Liver (tissue), 9 donors: ENCODE measurements around the gene TUBB1. TPM values are rescaled to one million over a fixed set of nuclear protein-coding genes. Genes with fewer than 3 reads are reported as not detected.

Experiments used
- DNase-seq: peaks from one replicate; pipeline ENCODE4 v3.0.0-alpha.2; 2017; ENCODE audit warnings: low spot score
- H3K27ac ChIP-seq, 2 donors: one replicate each; pipeline ENCODE4 v1.7.0; 2013; ENCODE audit warnings: inconsistent platforms in 2 of 2, low read length in 2 of 2, control low read depth in 1 of 2, low read depth in 1 of 2, mild to moderate bottlenecking in 1 of 2
- H3K27me3 ChIP-seq, 4 donors: one replicate each; pipeline versions ENCODE4 v1.6.1 to v1.7.0; 2013; ENCODE audit warnings: low read length in 3 of 4, inconsistent platforms in 1 of 4, mild to moderate bottlenecking in 1 of 4, moderate library complexity in 1 of 4; ENCODE audit not compliant: control insufficient read depth in 4 of 4, insufficient read depth in 4 of 4
- H3K36me3 ChIP-seq, 4 donors: one replicate each; pipeline versions ENCODE4 v1.6.1 to v1.7.0; 2013; ENCODE audit warnings: low read length in 3 of 4, mild to moderate bottlenecking in 3 of 4, low read depth in 1 of 4, moderate library complexity in 1 of 4; ENCODE audit not compliant: control insufficient read depth in 4 of 4, insufficient read depth in 3 of 4
- H3K4me1 ChIP-seq, 4 donors: one replicate each; pipeline versions ENCODE4 v1.6.1 to v1.7.0; 2013; ENCODE audit warnings: low read length in 3 of 4, mild to moderate bottlenecking in 3 of 4, moderate library complexity in 1 of 4; ENCODE audit not compliant: control insufficient read depth in 4 of 4, insufficient read depth in 4 of 4
- H3K4me3 ChIP-seq, 3 donors: one replicate each; pipeline versions ENCODE4 v1.6.1 to v1.7.0; 2013; ENCODE audit warnings: low read length in 3 of 3, control low read depth in 1 of 3, low read depth in 1 of 3, mild to moderate bottlenecking in 1 of 3
- H3K9ac ChIP-seq, 2 donors: one replicate each; pipeline ENCODE4 v1.7.0; 2013; ENCODE audit warnings: low read length in 2 of 2, mild to moderate bottlenecking in 2 of 2, moderate library complexity in 2 of 2, control low read depth in 1 of 2, low read depth in 1 of 2
- H3K9me3 ChIP-seq, 4 donors: one replicate each; pipeline versions ENCODE4 v1.6.1 to v1.7.0; 2013; ENCODE audit warnings: low read length in 3 of 4; ENCODE audit not compliant: control insufficient read depth in 4 of 4
- ATF3 ChIP-seq: IDR thresholded peaks from 2 replicates; pipeline ENCODE4 v1.6.1; 2016; ENCODE audit warnings: antibody characterized with exemption
- CTCF ChIP-seq: fragments of 150-350 bp; IDR thresholded peaks from 2 replicates; pipeline ENCODE4 v1.5.1; 2017; ENCODE audit warnings: improper control_type of control experiment, low read depth, low read length; ENCODE audit not compliant: missing input control
- EGR1 ChIP-seq, 2 donors: IDR thresholded peaks; 2 replicates each; pipeline ENCODE4 v1.6.1; 2016 to 2018; ENCODE audit warnings: antibody characterized with exemption in 2 of 2, low read depth in 2 of 2
- FOXA1 ChIP-seq: IDR thresholded peaks from 2 replicates; pipeline ENCODE4 v1.6.1; 2016; ENCODE audit warnings: antibody characterized with exemption
- FOXA2 ChIP-seq: IDR thresholded peaks from 2 replicates; pipeline ENCODE4 v1.6.1; 2016; ENCODE audit warnings: antibody characterized with exemption
- GABPA ChIP-seq, 2 donors: IDR thresholded peaks in 1 of 2; conservative IDR thresholded peaks in 1 of 2; 2 replicates each; pipeline ENCODE4 v1.6.1; 2016; ENCODE audit warnings: antibody characterized with exemption in 2 of 2, mild to moderate bottlenecking in 1 of 2, moderate library complexity in 1 of 2
- HNF4A ChIP-seq, 2 donors: conservative IDR thresholded peaks; 2 replicates each; pipeline ENCODE4 v1.6.1; 2016; ENCODE audit warnings: antibody characterized with exemption in 2 of 2, mild to moderate bottlenecking in 2 of 2
- HNF4G ChIP-seq: IDR thresholded peaks from 2 replicates; pipeline ENCODE4 v1.6.1; 2016; ENCODE audit warnings: antibody characterized with exemption
- JUND ChIP-seq, 2 donors: IDR thresholded peaks; 2 replicates each; pipeline ENCODE4 v1.6.1; 2016; ENCODE audit warnings: antibody characterized with exemption in 2 of 2
- NR2F2 ChIP-seq: IDR thresholded peaks from 2 replicates; pipeline ENCODE4 v1.6.1; 2016; ENCODE audit warnings: antibody characterized with exemption
- RAD21 ChIP-seq, 2 donors: IDR thresholded peaks; 2 replicates each; pipeline ENCODE4 v1.6.1; 2016; ENCODE audit warnings: antibody characterized with exemption in 2 of 2, mild to moderate bottlenecking in 2 of 2
- REST ChIP-seq: IDR thresholded peaks from 2 replicates; pipeline ENCODE4 v1.6.1; 2016; ENCODE audit warnings: antibody characterized with exemption, mild to moderate bottlenecking
- RXRA ChIP-seq, 2 donors: IDR thresholded peaks; 2 replicates each; pipeline ENCODE4 v1.6.1; 2017 to 2018; ENCODE audit warnings: antibody characterized with exemption in 2 of 2, mild to moderate bottlenecking in 1 of 2
- SP1 ChIP-seq: IDR thresholded peaks from 2 replicates; pipeline ENCODE4 v1.6.1; 2018; ENCODE audit warnings: antibody characterized with exemption, mild to moderate bottlenecking
- TAF1 ChIP-seq: conservative IDR thresholded peaks from 2 replicates; pipeline ENCODE4 v1.6.1; 2016; ENCODE audit warnings: antibody characterized with exemption, mild to moderate bottlenecking
- YY1 ChIP-seq: IDR thresholded peaks from 2 replicates; pipeline ENCODE4 v1.6.1; 2016; ENCODE audit warnings: antibody characterized with exemption, mild to moderate bottlenecking
- WGBS: extraction: QIAGEN DNeasy Blood & Tissue Kit; methylation state at CpG from one replicate; pipeline ENCODE4 v1.1.7; 2013; 5-methylcytosine and 5-hydroxymethylcytosine counted together
- polyA plus RNA-seq, 2 donors: library from polyadenylated mRNA; stranded (reverse) in 1 of 2; unstranded in 1 of 2; fragments of 200-250 nt in 1 of 2; fragments of >200 nt in 1 of 2; fragmentation: Nextera tagmentation in 1 of 2; extraction: Ambion mirVana in 1 of 2; gene quantifications; one replicate each; pipeline versions ENCODE4 v1.2.1 to v1.2.3, GENCODE V29; 2013 to 2015
- total RNA-seq, 2 donors: library from RNA; depleted of rRNA; stranded (reverse); fragments of >200 nt; gene quantifications; one replicate each; pipeline ENCODE4 v1.2.3, GENCODE V29; 2014
- TF ChIP-seq, protein P1 (sequence below): IDR thresholded peaks from 2 replicates; pipeline ENCODE4 v1.6.1; 2016; ENCODE audit warnings: antibody characterized with exemption
- TF ChIP-seq, protein P2 (sequence below): IDR thresholded peaks from 2 replicates; pipeline ENCODE4 v1.6.1; 2016; ENCODE audit warnings: antibody characterized with exemption
- donor health status: healthy.
- donor health status: healthy.
- donor health status: healthy.
- donor health status: healthy.
- donor health status: healthy.

The TUBB1 gene
- total and polyA plus RNA-seq, 4 donors = 0.17 to 59.5 (median 0.24) TPM

- TF ChIP-seq CTCF = no peak
- TF ChIP-seq, protein P1, sequence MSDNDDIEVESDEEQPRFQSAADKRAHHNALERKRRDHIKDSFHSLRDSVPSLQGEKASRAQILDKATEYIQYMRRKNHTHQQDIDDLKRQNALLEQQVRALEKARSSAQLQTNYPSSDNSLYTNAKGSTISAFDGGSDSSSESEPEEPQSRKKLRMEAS = no peak
- no peak for TF ChIP-seq RAD21 (IDR thresholded peaks at IDR 0.05)
- TF ChIP-seq HNF4G = no peak
- no peak for TF ChIP-seq JUND (IDR thresholded peaks at IDR 0.05)
- TF ChIP-seq, protein P2, sequence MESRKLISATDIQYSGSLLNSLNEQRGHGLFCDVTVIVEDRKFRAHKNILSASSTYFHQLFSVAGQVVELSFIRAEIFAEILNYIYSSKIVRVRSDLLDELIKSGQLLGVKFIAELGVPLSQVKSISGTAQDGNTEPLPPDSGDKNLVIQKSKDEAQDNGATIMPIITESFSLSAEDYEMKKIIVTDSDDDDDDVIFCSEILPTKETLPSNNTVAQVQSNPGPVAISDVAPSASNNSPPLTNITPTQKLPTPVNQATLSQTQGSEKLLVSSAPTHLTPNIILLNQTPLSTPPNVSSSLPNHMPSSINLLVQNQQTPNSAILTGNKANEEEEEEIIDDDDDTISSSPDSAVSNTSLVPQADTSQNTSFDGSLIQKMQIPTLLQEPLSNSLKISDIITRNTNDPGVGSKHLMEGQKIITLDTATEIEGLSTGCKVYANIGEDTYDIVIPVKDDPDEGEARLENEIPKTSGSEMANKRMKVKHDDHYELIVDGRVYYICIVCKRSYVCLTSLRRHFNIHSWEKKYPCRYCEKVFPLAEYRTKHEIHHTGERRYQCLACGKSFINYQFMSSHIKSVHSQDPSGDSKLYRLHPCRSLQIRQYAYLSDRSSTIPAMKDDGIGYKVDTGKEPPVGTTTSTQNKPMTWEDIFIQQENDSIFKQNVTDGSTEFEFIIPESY = no peak
Observed at GRCh38 chr20:59037386-59037785, 18.2 kb downstream of the TUBB1 start (continued).

DNA sequence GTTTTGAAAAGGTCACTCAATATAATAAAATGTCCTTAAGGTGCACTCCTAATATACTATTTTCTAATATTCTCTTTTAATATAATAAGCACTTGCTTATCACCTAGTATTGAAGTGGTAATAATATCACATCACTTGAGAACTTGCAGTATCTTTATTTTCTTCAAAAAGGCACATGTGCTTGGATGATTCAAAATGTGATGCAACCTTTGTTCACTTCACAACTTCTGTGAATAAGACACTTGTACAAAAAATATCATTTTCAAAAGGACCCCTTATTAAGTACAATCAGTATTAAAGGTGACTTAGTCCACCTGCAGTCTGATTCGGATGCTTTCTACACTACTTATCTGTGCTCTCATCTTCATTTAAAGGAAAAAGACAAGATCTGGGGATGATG, 20.0 kb downstream of the TUBB1 start:
- no peak overlapping the region for H3K9ac ChIP-seq
- H3K4me1 ChIP-seq = peaks cover 6 to 26% (median 21%) of the 10 kb centered on the region in 4 donors
- H3K27me3 ChIP-seq = no peaks in the 10 kb centered on the region
- H3K27ac ChIP-seq = no peak overlapping the region
- no peak for DNase-seq
- no peaks in the 10 kb centered on the region for H3K9me3 ChIP-seq
- peaks cover 11 to 36% (median 31%) of the 10 kb centered on the region in 4 donors for H3K36me3 ChIP-seq
- TF ChIP-seq RXRA (IDR thresholded peaks at IDR 0.05) = no peak
- TF ChIP-seq, protein P2 = no peak
- TF ChIP-seq GABPA (IDR thresholded peaks at IDR 0.05 in 1 of 2, conservative IDR thresholded peaks at IDR 0.05 in 1 of 2) = no peak
- no peak for TF ChIP-seq SP1
- TF ChIP-seq JUND (IDR thresholded peaks at IDR 0.05) = no peak
- TF ChIP-seq YY1 = no peak
- no peak for TF ChIP-seq RAD21 (IDR thresholded peaks at IDR 0.05)
- no peak for TF ChIP-seq REST
- TF ChIP-seq HNF4A (conservative IDR thresholded peaks at IDR 0.05) = no peak
- no peak for TF ChIP-seq ATF3
- no peak for TF ChIP-seq FOXA2
- no peak for TF ChIP-seq HNF4G
- TF ChIP-seq, protein P1 = no peak
- no peak for TF ChIP-seq FOXA1
- TF ChIP-seq CTCF = no peak
- no peak for TF ChIP-seq NR2F2
- no peak for TF ChIP-seq EGR1 (IDR thresholded peaks at IDR 0.05; ENCODE audit: low read depth in 2 of 2)
- TF ChIP-seq TAF1 = no peak
- H3K4me3 ChIP-seq = no peak overlapping the region
- WGBS = 82% methylated on average over 1 of the region's 1 CpG
